B cell (primary cell): ENCODE measurements around the gene BAHCC1. TPM values are rescaled to one million over a fixed set of nuclear protein-coding genes. Genes with fewer than 3 reads are reported as not detected.

Experiments used
- ATAC-seq: fragments of 200-7000 bp; cut with Tn5 transposase; one replicate; pipeline ENCODE4 v1.10.0; 2021; ENCODE audit warnings: low read depth, mild to moderate bottlenecking, moderate number of reproducible peaks, moderate library complexity
- CTCF ChIA-PET: fragments of 350-600 bp; sonication (Branson Sonifier 250); formaldehyde crosslinking; loops from one replicate; lab custom pipeline; 2021; ENCODE audit warnings: antibody characterized with exemption, inconsistent platforms; lab: Charles Lee
- POLR2A ChIA-PET: fragments of 350-600 bp; sonication (Branson Sonifier 250); formaldehyde crosslinking; loops from one replicate; lab custom pipeline; 2021; ENCODE audit warnings: antibody characterized with exemption; lab: Charles Lee
- DNase-seq: peaks from one replicate; pipeline ENCODE4 v3.0.0; 2013
- H2AFZ ChIP-seq: 2 replicates; pipeline ENCODE4 v1.6.1; 2012; ENCODE audit warnings: mild to moderate bottlenecking, low read depth, low read length; ENCODE audit not compliant: insufficient read depth, poor library complexity, severe bottlenecking
- H3K27ac ChIP-seq, 2 donors: 1 replicate in 1 of 2; 2 replicates in 1 of 2; pipeline ENCODE4 v1.5.1; 2012 to 2013; ENCODE audit warnings: low read length in 2 of 2, mild to moderate bottlenecking in 2 of 2, moderate library complexity in 1 of 2
- H3K27me3 ChIP-seq, 4 experiments: fragments of 200-600 bp in 1 of 4; sonication (generic) in 1 of 4; replicated peaks in 1 of 4; 1 replicate in 2 of 4; 2 replicates in 2 of 4; pipeline versions ENCODE4 v1.6.1 to v1.7.0; 2013 to 2016; ENCODE audit warnings: low read length in 3 of 4, mild to moderate bottlenecking in 2 of 4, mixed read lengths in 1 of 4, moderate library complexity in 1 of 4; ENCODE audit not compliant: insufficient read depth in 4 of 4, control insufficient read depth in 3 of 4; ENCODE audit errors: control extremely low read depth in 1 of 4
- H3K36me3 ChIP-seq, 2 experiments: replicated peaks in 1 of 2; 1 replicate in 1 of 2; 2 replicates in 1 of 2; pipeline versions ENCODE4 v1.6.1 to v1.7.1; 2013; ENCODE audit warnings: low read length in 1 of 2; ENCODE audit not compliant: insufficient read depth in 2 of 2, control insufficient read depth in 1 of 2; ENCODE audit errors: control extremely low read depth in 1 of 2, extremely low read depth in 1 of 2
- H3K4me1 ChIP-seq, 2 donors: fragments of 200-600 bp in 1 of 2; sonication (generic) in 1 of 2; 1 replicate in 1 of 2; 2 replicates in 1 of 2; pipeline versions ENCODE4 v1.5.1 to v1.6.1; 2013 to 2017; ENCODE audit warnings: low read length in 2 of 2; ENCODE audit not compliant: control insufficient read depth in 2 of 2, insufficient read depth in 2 of 2
- H3K4me2 ChIP-seq: replicated peaks from 2 replicates; pipeline ENCODE3; 2012; ENCODE audit warnings: mild to moderate bottlenecking, low read depth, low read length; ENCODE audit not compliant: poor library complexity, severe bottlenecking
- H3K4me3 ChIP-seq, 5 experiments: fragments of 200-600 bp in 1 of 5; sonication (generic) in 1 of 5; 1 replicate in 3 of 5; 2 replicates in 2 of 5; pipeline versions ENCODE4 v1.5.1 to v1.7.0; 2011 to 2016; ENCODE audit warnings: low read length in 4 of 5, mild to moderate bottlenecking in 4 of 5, low read depth in 2 of 5, control low read depth in 1 of 5, moderate library complexity in 1 of 5; ENCODE audit not compliant: insufficient read depth in 1 of 5; ENCODE audit errors: control extremely low read depth in 1 of 5, extremely low read depth in 1 of 5
- H3K79me2 ChIP-seq: fragments of 200-600 bp; sonication (generic); one replicate; pipeline ENCODE4 v1.6.0; 2016; ENCODE audit warnings: low read length; ENCODE audit not compliant: control insufficient read depth, insufficient read depth
- H3K9ac ChIP-seq: fragments of 200-600 bp; sonication (generic); 2 replicates; pipeline ENCODE4 v1.6.1; 2017; ENCODE audit warnings: mild to moderate bottlenecking, low read length, moderate library complexity
- H3K9me3 ChIP-seq, 3 donors: one replicate each; pipeline versions ENCODE4 v1.6.1 to v1.7.1; 2013; ENCODE audit warnings: low read length in 2 of 3; ENCODE audit not compliant: control insufficient read depth in 2 of 3, insufficient read depth in 1 of 3; ENCODE audit errors: control extremely low read depth in 1 of 3
- H4K20me1 ChIP-seq: 2 replicates; pipeline ENCODE4 v1.6.0; 2012; ENCODE audit warnings: mild to moderate bottlenecking, low read length; ENCODE audit not compliant: insufficient read depth, control insufficient read depth, poor library complexity, severe bottlenecking
- H3K27ac Mint-ChIP-seq: one replicate; pipeline ENCODE4 v1.8.0; 2021; ENCODE audit warnings: mixed read lengths
- H3K27me3 Mint-ChIP-seq: one replicate; pipeline ENCODE4 v1.8.0; 2021; ENCODE audit warnings: mixed read lengths
- H3K4me1 Mint-ChIP-seq: one replicate; pipeline ENCODE4 v1.8.0; 2021; ENCODE audit warnings: mixed read lengths
- H3K4me3 Mint-ChIP-seq: one replicate; pipeline ENCODE4 v1.8.0; 2021; ENCODE audit warnings: mixed read lengths
- H3K9me3 Mint-ChIP-seq: one replicate; pipeline ENCODE4 v1.8.0; 2022; ENCODE audit warnings: mixed read lengths; ENCODE audit not compliant: insufficient read depth
- CTCF ChIP-seq: fragments of 200-600 bp; IDR thresholded peaks from one replicate; pipeline ENCODE4 v1.8.0; 2022; ENCODE audit warnings: antibody characterized with exemption, mild to moderate bottlenecking
- EZH2 ChIP-seq: IDR thresholded peaks from 2 replicates; pipeline ENCODE4 v1.6.1; 2012; ENCODE audit warnings: borderline replicate concordance, low read depth, mild to moderate bottlenecking, moderate library complexity, low read length; ENCODE audit not compliant: insufficient read depth, poor library complexity, severe bottlenecking
- WGBS: methylation state at CpG from one replicate; pipeline ENCODE4 v1.1.5; 2013; ENCODE audit warnings: missing lambda C conversion rate; ENCODE audit not compliant: insufficient coverage; 5-methylcytosine and 5-hydroxymethylcytosine counted together
- intact Hi-C: fragments of 100-400 bp; cut with micrococcal nuclease; formaldehyde crosslinking; loops from one replicate; pipeline ENCODE4 v1.10.0; 2022
- polyA plus RNA-seq: library from polyadenylated mRNA; depleted of rRNA; stranded (reverse); fragments of >200 nt; gene quantifications from 2 replicates; pipeline ENCODE4 v1.2.3, GENCODE V29; 2012
- total RNA-seq, 2 donors: library from RNA; stranded (reverse); fragments of 120-200 nt in 1 of 2; gene quantifications; 1 replicate in 1 of 2; 2 replicates in 1 of 2; pipeline versions ENCODE4 v1.2.3 to v1.2.4, GENCODE V29; 2013 to 2022

The BAHCC1 gene
- total and polyA plus RNA-seq, 2 donors (not counting 1 experiment from before 2014, with no cell fraction given), result 0.12 to 0.48 TPM

GRCh38 chr17:81396278-81396721 lies 1.0 kb downstream of the BAHCC1 start:
- Histone ChIP-seq H4K20me1 (peaks cover 54% of the 10 kb centered on the region), H3K27me3 (peaks cover 0 to 87% (median 61%) of the 10 kb centered on the region in 4 experiments), H3K79me2 (peaks cover 3% of the 10 kb centered on the region), H3K4me2 (peak overlapping the region; percentile 82), H3K9me3 (peaks cover 0 to 63% (median 4%) of the 10 kb centered on the region in 3 donors), H2AFZ (peak overlapping the region; percentile 38), H3K9ac (peak overlapping the region; percentile 54), H3K36me3 (no peaks in the 10 kb centered on the region), H3K27ac (no peak overlapping the region), H3K4me3 (peak overlapping the region in 4 of 5 experiments; percentile 6 to 47 (median 31)), H3K4me1 (peaks cover 70 to 78% of the 10 kb centered on the region in 2 donors)
- DNase-seq, result no peak
- 8% methylated on average over 53 of the region's 54 CpGs for WGBS
- peaks cover 32% of the 10 kb centered on the region for H3K4me1 Mint-ChIP-seq
- POLR2A ChIA-PET, result interaction anchor here (0.8 to 2.0 kb wide), 5 partner anchors 88 to 307 kb away, joined by 3 to 10 read pairs (median 3); partner anchors contain the start of genes ACTG1 and MRPL12
- peaks cover 46% of the 10 kb centered on the region for H3K27me3 Mint-ChIP-seq
- TF ChIP-seq EZH2, result no peak
- TF ChIP-seq CTCF, result no peak
- no peaks in the 10 kb centered on the region for H3K9me3 Mint-ChIP-seq
- H3K4me3 Mint-ChIP-seq, result no peak overlapping the region
- ATAC-seq, result no peak
- intact Hi-C loops, result loop anchor here (5.0 kb wide), 1 partner anchor 1599 kb away; the partner anchor contains the start of gene CBX8
- CTCF ChIA-PET, result interaction anchor here (1.4 to 2.8 kb wide), 4 partner anchors 88 to 115 kb away, joined by 4 to 12 read pairs (median 6); no protein-coding TSS in a partner anchor
- no peak overlapping the region for H3K27ac Mint-ChIP-seq
